Liver (tissue), 2 donors: ENCODE measurements around the gene HLA-DRA.

Experiments used
- YY1 ChIP-seq: IDR thresholded peaks from 2 replicates; pipeline ENCODE4 v1.6.1; 2016; ENCODE audit warnings: antibody characterized with exemption, mild to moderate bottlenecking
- TF ChIP-seq, protein P1 (sequence below): fragments of 150-350 bp; IDR thresholded peaks from 2 replicates; pipeline ENCODE4 v1.5.1; 2017; ENCODE audit warnings: improper control_type of control experiment, low read depth, low read length; ENCODE audit not compliant: missing input control
- TF ChIP-seq, protein P2 (sequence below): IDR thresholded peaks from 2 replicates; pipeline ENCODE4 v1.6.1; 2016; ENCODE audit warnings: antibody characterized with exemption, mild to moderate bottlenecking
- TF ChIP-seq, protein P3 (sequence below): IDR thresholded peaks from 2 replicates; pipeline ENCODE4 v1.6.1; 2016; ENCODE audit warnings: antibody characterized with exemption
- donor health status: healthy.

DNA sequence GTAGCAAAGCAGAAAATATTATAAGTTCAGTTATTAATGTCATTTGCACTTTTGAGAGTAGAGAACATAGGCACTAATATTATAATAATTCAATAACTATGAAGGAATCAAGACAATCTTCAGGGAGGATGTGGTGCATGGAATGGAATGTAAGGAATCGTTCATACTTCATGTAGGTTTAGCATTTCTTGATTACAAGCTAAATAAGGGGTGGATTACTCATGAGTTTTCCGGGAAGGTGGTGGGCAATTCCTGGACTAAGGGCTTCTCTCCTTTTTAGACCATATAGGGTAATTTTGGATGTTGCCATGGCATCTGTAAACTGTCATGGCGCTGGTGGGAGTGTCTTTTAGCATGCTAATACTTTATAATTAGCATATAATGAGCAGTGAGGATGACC, 23.7 kb upstream of the HLA-DRA start:
- TF ChIP-seq, protein P1, sequence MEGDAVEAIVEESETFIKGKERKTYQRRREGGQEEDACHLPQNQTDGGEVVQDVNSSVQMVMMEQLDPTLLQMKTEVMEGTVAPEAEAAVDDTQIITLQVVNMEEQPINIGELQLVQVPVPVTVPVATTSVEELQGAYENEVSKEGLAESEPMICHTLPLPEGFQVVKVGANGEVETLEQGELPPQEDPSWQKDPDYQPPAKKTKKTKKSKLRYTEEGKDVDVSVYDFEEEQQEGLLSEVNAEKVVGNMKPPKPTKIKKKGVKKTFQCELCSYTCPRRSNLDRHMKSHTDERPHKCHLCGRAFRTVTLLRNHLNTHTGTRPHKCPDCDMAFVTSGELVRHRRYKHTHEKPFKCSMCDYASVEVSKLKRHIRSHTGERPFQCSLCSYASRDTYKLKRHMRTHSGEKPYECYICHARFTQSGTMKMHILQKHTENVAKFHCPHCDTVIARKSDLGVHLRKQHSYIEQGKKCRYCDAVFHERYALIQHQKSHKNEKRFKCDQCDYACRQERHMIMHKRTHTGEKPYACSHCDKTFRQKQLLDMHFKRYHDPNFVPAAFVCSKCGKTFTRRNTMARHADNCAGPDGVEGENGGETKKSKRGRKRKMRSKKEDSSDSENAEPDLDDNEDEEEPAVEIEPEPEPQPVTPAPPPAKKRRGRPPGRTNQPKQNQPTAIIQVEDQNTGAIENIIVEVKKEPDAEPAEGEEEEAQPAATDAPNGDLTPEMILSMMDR: no peak
- TF ChIP-seq YY1: no peak
- TF ChIP-seq, protein P2, sequence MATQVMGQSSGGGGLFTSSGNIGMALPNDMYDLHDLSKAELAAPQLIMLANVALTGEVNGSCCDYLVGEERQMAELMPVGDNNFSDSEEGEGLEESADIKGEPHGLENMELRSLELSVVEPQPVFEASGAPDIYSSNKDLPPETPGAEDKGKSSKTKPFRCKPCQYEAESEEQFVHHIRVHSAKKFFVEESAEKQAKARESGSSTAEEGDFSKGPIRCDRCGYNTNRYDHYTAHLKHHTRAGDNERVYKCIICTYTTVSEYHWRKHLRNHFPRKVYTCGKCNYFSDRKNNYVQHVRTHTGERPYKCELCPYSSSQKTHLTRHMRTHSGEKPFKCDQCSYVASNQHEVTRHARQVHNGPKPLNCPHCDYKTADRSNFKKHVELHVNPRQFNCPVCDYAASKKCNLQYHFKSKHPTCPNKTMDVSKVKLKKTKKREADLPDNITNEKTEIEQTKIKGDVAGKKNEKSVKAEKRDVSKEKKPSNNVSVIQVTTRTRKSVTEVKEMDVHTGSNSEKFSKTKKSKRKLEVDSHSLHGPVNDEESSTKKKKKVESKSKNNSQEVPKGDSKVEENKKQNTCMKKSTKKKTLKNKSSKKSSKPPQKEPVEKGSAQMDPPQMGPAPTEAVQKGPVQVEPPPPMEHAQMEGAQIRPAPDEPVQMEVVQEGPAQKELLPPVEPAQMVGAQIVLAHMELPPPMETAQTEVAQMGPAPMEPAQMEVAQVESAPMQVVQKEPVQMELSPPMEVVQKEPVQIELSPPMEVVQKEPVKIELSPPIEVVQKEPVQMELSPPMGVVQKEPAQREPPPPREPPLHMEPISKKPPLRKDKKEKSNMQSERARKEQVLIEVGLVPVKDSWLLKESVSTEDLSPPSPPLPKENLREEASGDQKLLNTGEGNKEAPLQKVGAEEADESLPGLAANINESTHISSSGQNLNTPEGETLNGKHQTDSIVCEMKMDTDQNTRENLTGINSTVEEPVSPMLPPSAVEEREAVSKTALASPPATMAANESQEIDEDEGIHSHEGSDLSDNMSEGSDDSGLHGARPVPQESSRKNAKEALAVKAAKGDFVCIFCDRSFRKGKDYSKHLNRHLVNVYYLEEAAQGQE: no peak
- TF ChIP-seq, protein P3, sequence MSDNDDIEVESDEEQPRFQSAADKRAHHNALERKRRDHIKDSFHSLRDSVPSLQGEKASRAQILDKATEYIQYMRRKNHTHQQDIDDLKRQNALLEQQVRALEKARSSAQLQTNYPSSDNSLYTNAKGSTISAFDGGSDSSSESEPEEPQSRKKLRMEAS: no peak
